ENCODE measurements around the gene ABHD12.

- TF ChIP-seq CTCF (IDR thresholded peaks at IDR 0.05; ENCODE audit: insufficient read depth, low read length, poor library complexity, severe bottlenecking): no peak
- TF ChIP-seq EZH2phosphoT487 (conservative IDR thresholded peaks at IDR 0.05; ENCODE audit: low read length): no peak
Observed at GRCh38 chr20:25397821-25398220, 7.2 kb upstream of the ABHD12 start.

Measured in SU-DHL-6 (cell line).